Activated CD8-positive, alpha-beta memory T cell treated with anti-CD3 and anti-CD28 coated beads, Interleukin-2, amount 50 U/mL, for 1 hour (primary cell): ENCODE data around the gene RNF13.
"Not testable (repeated sequence)": the region's sequence is repeated elsewhere in the genome, so short reads cannot be mapped to it uniquely, and the experiment has no call there.

Experiments used
- DNase-seq: peaks from one replicate; pipeline ENCODE4 v3.0.0-alpha.2; 2020; ENCODE audit errors: extremely low read depth

RNF13 gene

DNA sequence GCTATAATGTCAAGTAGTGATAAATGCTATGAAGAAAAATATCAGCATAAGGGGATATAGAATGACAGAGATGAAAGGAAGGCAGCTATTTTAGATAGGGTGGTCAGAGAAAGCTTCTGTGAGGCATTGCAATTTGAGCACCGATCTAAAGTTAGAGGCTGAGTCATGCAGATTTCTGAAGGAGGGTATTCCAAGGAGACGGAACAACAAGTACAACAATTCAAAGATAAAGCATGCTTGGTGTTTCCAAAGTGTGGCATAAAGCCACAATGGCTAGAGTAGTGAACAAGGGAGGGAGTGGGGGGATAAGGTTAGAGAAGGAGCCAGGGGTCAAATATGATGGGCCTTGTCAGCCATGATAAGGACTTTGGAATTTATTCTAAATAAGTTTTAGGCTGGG, 85.8 kb downstream of the RNF13 start:
- DNase-seq, result no peak

GRCh38 chr3:149900322-149900721, 87.3 kb downstream of the RNF13 start:
- DNase-seq, result no peak

DNA sequence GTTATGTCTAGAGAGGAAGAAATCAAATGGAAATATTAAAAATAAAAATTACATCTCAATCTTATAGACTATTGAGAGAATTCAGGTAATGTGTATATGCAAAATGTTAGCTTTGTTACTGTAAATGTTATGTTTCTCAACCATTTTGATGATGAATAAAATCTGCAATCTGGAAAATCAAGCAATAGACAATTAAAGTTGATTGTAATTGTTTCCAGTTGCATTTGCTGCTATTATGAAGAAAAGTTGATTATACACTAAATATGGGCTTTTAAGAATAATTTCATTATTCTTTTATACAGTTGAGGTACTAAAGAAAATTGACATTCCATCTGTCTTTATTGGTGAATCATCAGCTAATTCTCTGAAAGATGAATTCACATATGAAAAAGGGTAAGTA, 88.8 kb downstream of the RNF13 start:
- DNase-seq, result no peak

- no peak for DNase-seq
These were observed 89.6 kb downstream of the RNF13 start for GRCh38 chr3:149902498-149903139.

DNA sequence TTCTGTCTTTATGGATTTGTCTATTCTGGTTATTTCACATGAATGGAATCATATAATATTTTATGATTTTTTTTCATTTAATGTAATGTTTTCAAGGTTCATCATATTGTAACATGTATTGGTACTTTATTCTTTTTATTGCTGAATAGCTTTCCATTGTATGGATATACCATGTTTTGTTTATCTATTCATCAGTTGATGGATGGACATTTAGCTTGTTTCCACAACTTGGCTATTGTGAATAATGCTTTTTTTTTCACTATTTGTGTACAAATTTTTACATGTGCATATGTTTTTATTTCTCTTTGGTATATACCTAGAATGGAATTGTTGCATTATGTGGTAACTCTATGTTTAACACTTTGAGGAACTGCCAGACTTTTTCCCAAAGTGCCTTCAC, 93.0 kb downstream of the RNF13 start:
- DNase-seq, result no peak

DNA sequence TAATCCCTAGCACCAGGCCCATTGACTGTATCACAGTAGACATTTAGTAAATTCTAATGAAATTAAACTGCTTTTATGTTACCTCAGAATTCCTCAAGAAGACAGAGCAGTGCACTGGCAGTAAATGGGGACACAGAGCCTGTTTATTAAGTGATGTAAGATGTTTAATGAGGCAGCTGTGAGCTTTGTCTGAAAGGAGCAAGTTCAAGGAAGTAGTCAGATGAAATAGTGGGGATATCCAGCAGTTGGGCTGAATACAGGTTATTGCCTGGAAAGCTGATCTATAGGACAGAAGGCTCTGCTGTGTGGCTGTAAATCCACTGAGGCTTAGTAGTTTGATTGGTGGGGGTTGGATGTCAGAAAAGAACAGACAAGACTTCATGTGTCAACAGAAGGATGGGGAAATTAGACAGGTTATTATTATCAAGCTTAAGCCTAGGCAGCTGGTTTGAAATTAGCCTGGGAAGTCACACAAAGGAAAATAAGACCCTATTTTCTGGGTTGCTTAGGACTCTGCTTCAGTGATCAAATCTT, 95.5 kb downstream of the RNF13 start:
- no peak for DNase-seq

GRCh38 chr3:149909923-149910322, 96.9 kb downstream of the RNF13 start:
- DNase-seq, result no peak

- no peak for DNase-seq
These were observed 104.2 kb downstream of the RNF13 start for GRCh38 chr3:149917124-149917667.

GRCh38 chr3:149919509-149919908, 106.5 kb downstream of the RNF13 start:
- no peak for DNase-seq

GRCh38 chr3:149920119-149920518, 107.1 kb downstream of the RNF13 start:
- DNase-seq, result no peak

GRCh38 chr3:149933008-149933407, 120.0 kb downstream of the RNF13 start:
- DNase-seq, result no peak

DNA sequence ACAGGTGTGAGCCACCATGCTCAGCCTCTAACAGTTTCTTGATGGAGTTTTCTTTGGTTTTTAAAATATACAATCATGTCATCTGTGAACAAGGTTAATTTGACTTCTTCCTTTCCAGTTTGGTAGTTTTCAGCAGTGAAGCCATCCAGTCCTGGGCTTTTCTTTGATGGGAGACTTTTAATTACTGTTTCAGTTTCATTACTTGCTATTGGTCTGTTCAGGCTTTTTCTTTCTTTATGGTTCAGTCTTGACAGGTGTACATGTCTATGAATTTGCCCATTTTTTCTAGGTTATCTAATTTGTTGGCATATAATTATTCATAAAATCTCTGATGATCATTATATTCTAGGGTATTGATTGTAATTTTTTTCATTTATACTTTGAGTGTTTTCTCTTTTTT, 120.8 kb downstream of the RNF13 start:
- DNase-seq, result no peak

GRCh38 chr3:149934524-149934923, 121.5 kb downstream of the RNF13 start:
- no peak for DNase-seq

DNA sequence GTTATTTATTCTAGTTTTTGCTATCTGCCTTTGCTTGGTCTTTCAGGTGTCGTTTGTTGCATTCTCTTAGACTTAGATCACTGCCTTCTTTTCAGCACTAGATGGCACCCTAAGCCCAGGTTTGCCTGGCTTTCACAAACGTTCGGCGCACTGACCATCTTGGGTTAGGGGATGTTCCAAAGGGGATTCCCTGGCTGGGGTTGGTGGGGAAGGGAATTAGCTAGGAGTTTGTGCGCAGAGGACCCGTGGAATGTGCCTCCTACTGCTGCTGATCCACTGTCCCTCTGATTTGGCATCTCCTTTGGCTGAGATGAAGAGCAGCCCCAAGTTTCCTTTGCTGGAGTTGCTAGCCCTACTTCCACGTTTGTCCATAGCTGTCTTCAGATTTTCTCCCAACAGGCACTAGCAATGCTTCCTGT, 123.8 kb downstream of the RNF13 start:
- DNase-seq, result peak; percentile 1

DNA sequence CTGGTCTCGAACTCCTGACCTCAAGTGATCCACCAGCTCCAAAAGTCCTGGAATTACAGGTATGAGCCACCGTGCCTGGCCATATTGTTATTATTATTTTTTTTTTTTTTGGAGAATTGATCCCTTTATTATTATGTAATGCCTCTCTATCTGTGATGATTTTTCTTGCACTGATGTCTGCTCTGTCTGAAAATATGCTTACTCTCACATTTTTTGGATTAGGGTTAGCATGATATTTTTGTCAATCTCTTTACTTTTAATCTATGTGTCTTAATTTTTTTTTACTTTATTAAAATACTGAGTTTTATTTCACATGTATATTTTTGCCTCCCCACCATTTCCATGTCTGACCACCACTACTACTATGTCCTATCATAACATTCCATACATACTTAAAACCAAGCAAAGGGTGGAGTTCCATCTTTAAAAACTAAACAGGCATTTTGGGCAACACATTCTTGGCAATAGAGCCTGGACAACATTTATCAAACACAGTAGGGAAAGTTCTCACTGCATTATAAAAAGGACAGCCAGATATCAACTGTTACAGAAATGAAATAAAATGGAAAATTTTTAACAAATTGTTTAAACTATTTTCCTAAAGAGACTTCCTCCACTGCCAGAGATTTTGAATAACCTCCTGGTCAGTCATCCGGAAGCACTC, 125.5 kb downstream of the RNF13 start:
- not testable (repeated sequence) for DNase-seq

DNA sequence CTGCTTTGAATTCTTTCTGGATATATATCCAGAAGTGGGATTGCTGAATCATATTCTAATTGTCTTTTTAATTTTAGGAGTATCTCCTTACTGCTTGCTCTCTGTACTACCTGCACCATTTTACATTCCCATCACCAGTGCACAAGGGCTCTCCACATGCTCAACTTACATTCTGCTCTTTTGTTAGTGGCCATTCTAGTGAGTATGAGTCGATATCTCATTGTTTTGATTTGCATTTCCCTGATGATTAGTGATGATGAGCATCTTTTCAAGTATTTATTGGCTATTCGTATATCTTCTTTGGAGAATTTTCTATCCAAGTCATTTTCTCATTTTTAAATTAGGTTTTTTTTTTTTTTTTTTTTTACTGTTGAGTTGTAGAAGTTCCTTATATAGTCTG, 128.2 kb downstream of the RNF13 start:
- DNase-seq, result no peak

GRCh38 chr3:149941946-149942345, 128.9 kb downstream of the RNF13 start:
- no peak for DNase-seq

- DNase-seq, result no peak
These were observed 129.4 kb downstream of the RNF13 start for GRCh38 chr3:149942409-149942808.

DNA sequence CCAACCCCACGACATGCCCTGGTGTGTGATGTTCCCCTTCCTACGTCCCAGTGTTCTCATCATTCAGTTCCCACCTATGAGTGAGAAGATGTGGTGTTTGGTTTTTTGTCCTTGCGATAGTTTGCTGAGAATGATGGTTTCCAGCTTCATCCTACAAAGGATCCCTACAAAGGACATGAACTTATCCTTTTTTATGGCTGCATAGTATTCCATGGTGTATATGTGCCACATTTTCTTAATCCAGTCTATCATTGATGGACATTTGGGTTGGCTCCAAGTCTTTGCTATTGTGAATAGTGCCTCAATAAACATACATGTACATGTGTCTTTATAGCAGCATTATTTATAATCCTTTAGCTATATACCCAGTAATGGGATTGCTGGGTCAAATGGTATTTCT, 131.0 kb downstream of the RNF13 start:
- DNase-seq, result not testable (repeated sequence)

- no peak for DNase-seq
These were observed 134.2 kb downstream of the RNF13 start for GRCh38 chr3:149947231-149947630.

- no peak for DNase-seq
These were observed 136.2 kb downstream of the RNF13 start for GRCh38 chr3:149949181-149949580.

DNA sequence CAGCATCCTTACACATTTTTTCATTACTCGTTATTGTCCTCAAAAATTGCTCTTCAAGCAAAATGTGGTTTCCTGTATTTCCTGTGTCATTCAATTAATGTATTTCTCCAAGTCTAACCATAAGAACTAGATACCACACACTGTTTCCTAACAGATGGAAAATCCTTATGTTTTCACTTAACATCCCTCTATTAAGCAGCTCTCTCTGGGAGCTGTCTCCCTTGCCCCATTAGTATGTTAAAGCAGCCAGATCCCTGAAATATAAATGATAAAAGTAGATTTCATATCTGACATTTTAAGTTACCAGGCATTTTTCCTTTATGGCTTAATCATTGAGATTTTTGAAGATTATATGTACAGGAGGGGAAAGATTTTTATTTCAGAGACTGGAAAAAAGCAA, 141.8 kb downstream of the RNF13 start:
- no peak for DNase-seq

DNA sequence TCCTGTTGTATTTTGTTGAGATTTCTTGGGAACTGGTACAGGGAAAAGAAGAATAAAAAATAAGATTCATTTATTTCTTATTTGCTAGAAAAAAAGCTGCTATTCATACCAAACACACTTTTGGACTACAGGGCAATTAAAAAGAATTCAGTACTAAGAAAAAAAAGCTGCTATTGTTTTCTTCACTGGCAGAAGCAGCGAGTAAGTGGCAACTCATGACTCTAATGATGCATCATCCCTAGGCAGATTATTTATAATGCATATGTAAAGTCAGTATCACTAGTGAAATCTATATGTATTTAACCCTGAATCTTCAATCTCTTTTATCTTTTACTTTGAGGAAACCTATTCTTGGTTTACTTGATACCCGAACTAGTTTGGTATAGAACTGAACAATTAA, 142.4 kb downstream of the RNF13 start:
- no peak for DNase-seq
